Central memory CD4-positive, alpha-beta T cell (primary cell): Measurements from ENCODE around the gene TAPT1.

Experiments used
- DNase-seq: peaks from one replicate; pipeline ENCODE4 v3.0.0; 2022

The TAPT1 gene

DNA sequence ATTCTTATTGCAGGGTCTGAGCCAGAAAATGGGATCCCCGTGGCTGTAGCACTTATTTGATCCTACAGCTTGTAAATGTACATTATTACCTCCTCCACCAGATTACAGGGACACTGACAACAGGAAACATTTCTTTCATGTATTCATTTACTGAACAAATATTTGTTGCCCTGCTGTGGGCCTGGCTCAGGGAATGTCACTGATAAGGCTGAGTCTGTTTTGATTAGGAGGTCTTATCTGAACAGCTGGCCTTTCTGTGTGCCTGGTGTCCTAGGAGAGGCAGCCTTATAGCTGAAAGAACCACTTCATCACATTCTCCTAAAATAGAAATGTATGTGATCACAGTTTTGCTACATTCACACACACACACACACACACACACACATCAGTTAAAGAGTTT lies 96.9 kb downstream of the TAPT1 start:
- no peak for DNase-seq

DNA sequence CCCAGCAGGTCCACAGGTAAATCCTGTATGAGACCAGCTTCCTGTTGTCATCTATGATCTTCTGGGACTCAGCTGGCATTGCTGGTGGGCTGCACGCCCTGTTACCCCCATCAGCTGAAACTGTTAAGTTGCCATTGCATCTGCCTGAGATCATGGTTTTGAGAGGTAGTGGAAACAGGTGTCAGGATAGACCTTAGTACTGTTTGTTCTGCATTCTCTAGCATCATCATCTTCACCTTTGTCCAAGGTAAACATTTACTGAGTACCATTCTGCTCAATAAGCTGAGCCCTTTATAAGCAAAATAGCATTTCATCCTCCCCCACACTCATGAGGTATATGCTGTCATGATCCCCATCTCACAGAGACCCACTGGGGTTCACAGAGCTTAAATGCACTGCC lies 99.6 kb downstream of the TAPT1 start:
- no peak for DNase-seq

DNA sequence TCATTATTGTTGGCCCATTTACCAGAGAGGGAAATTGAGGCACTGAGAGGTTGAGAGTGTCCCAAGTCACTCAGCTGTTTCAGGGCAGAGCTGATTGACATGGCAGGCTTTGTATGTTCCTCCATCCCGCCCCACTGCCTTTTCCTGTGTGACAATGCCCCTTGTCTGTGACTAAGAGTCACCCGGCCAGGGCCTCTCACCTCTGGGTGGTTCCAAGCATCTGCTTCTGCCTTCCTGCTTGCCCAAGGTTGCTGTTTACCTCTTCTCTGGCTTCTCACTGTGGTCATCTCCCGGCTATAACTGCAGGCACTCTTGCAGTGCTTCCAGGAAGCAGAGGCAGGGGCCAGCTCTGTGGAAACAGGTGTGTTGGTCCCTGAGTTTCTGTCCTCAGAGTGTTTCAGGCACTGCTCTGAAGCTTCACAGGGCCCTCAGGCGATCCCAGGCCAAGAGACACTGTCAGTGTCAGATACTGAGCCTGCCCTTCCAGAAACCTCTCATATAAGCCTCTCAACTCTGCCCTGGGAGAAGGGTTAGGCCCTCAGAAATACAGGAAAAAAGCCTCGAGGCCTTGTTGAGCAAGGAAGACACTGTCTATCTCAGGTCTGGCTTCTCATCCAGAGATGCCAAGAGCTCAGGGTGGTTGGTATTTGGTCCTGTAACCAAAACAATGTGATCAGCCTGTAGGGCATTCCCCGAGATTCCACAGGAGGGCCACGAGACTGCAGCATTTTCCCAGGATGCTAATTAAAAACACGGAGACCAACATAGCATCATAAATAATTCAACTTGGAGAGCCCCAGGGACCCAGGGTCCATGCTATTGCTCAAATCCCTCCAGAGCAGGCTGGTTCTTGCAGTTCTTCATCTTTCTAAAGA lies 100.5 kb downstream of the TAPT1 start:
- DNase-seq = no peak

DNA sequence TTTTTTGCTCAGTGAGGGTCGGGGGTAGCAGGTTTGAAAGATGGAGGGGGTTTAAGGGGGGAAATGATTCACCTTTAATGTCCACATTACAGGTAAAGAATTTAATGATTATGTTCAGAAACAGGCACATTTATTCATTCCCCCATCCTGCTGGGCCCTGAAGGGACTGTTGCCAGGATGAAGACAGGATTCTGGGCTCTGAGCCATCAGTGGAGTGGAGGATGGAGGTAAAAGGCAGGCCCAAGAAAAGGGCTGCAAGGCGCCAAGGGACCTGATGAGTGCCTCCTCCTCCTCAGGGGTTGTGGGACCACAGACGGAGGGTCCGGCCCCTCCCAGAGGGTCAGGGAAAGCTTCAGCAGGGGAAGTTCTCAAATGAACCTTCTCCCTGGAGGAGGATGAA lies 102.0 kb downstream of the TAPT1 start:
- no peak for DNase-seq

DNA sequence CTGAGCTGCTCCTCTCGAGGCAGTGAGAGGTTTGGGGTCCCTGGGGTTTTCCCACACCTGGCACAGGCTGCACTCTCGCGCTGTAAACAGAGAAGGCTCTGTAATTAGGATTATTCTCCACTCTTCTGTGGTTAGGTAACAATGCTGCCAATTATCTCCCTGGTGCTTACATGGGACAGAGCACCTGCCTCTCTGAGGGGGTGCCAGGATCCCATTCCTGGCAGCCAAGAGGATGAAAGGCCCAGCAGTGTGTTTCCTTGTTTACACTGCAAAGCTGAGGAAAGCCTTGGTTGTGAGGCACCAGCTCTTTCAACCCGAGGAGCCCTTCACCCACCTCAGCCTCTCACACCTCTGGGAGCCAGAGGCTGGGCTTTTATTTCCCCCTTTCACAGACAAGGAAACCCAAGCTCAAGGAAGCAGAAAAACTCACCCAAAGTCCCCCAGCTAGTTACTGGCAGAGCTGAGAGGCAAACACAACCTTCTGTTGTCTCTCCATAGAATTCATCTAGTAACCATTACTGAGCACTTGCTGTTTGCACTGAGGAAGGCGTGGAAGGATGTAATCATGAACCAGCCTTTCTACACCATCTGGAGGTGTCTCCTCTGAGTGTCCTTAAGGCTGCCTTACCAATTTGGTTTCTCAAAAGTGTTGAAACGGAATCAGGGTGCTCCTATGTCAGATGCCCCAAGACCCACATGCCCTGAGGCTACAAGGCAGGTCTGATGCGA lies 102.8 kb downstream of the TAPT1 start:
- DNase-seq = no peak

DNA sequence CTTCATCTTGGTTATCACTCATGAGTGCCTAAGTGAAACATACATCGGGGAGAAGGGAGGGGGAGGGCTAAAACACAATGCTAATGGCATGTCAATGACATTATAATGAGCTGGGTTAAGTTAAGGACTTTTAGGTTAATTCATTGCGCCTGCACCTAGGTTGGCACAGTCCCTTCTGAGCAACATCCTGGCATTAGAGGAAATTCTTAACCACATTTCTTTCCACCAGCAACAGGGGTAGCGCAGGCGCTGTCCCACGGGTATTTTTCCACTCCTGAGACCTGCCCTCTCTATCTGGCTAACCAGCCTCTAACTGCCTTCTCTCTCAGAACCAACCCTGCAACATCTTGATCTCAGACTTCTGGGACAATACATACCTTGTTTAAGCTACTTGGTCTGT lies 103.5 kb downstream of the TAPT1 start:
- no peak for DNase-seq

DNA sequence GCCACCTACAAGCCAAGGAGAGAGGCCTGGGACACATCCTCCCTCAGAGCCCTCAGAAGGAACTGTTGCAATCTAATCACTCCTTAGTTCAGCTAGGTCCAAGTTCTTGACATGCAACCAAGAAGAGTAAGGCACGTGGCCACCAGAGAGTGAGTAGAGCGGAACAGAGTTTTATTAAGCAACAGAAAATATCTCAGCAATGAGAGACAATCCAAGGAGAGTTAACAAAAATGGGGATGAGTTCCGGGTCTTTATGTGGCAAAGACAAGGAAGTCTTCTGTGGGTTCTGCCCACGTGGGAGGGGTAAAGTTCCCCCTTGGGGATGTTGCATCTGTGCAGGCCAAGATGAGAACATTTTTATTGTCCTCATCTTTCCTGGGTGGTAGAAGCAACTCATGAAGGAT lies 104.0 kb downstream of the TAPT1 start:
- no peak for DNase-seq

DNA sequence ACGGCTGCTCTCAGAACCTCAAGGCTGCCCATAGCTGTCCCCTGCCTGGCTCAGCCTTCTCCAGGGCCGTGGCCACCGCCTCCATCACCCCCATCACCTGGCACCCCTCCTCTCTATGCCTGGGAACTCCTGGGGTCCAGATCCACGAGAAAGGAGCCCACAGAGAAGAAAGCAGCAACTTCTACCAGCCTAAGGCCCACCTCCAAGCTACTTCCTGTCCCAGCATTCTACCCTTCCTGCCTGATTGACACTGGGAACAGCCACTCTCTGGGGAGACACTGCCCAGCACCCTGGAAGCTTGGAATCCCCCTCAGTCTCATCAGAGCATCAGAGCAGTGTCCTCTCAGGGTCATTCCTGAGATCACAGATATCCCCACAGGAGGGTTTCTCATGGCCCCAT lies 105.6 kb downstream of the TAPT1 start:
- no peak for DNase-seq

DNA sequence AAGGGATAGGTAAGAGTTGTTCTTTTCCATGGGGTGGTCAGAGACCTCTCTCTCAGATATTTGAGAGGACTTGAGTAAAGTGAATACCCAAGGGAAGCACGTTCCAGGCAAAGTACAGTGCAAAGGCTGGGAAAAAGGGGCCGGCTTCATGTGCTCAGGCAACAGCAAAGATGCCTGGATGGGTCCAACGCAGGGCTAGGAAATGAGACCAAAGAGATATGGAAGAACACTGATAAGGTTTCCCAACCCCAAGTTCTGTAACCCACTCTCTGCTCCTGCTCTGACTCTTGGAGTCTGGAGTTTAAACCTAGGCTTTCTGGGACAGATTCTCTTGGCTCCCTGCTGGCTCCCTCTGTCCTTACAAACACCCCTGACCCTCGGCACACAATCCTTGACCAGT lies 106.3 kb downstream of the TAPT1 start:
- no peak for DNase-seq

DNA sequence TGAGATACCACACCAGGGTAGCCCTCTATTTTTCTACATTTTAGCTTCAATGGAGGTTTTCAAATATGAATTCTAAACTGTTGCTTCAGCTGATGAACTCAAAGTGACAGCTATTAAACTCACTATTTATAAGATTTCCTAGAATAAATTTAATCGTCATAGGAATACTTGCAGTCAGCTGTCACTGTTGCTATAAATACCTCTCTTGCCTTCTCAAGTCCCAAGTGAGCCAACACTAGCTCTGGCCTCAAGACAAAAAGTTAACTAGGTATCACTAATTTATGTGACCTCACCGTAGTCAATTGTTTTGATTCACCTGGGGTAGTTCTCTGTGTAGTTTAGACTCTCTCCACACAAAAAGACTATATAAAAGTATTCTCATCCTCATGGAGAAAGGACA lies 108.2 kb downstream of the TAPT1 start:
- no peak for DNase-seq

DNA sequence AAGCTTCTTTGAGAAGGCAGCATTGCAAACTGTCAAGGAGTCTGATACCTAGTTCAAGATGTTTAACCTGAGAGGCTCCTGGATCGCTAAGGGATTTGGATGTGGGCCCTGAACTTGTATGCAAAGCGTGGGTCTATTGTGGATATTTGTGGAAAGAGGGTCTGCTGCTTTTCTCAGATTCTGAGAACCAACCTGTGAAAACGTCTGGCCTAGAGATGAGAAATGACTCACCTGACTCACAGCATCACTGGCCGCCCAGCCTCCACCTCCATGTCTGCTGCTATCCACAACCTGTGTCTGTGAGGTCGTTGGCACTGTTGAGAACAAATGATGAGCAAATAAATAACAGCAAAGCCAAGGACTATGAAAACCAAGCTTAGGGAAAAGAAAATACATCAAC lies 109.1 kb downstream of the TAPT1 start:
- no peak for DNase-seq

DNA sequence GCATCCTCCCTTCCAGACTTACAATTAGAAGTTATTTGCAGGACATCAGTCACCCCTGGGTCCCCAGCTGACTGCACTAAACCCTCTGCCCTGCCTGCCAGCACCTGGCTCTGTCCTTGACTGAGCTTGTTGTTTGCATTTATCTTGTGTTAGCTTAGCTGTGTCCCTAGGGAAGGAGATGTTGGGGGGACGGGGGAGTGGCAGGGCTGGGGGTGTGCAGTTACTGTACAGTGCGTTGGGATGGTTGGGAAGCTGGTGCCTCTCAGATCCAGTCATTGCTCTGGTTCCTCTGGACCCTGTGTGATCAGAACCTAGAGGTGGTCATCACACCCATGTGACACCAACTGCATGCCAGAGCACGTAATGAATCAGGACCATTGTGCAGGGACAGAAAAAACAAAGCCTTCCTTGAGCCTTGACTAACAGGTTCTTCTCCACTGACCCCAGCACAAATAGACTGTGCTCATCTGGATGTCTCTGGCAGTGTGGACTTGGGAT lies 109.7 kb downstream of the TAPT1 start:
- no peak for DNase-seq

DNA sequence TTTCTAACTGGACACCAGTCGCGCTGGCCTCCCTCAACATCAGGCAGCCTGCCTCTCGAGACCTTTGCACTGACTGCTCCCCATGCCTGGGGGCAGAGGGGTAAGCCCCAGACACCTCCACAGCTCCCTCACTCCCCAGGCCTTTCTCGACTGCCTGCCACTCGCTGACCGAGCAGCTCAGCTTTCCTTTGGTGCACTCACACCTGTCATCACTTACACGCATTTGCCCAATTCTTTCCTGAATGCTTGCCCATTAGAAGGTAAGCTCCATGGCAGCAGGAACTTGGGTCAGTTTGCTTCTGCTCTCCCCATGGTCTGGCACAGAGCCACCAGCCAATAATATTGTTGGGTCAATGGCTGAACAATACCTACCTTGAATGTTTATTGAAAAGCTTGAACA lies 110.3 kb downstream of the TAPT1 start:
- no peak for DNase-seq

DNA sequence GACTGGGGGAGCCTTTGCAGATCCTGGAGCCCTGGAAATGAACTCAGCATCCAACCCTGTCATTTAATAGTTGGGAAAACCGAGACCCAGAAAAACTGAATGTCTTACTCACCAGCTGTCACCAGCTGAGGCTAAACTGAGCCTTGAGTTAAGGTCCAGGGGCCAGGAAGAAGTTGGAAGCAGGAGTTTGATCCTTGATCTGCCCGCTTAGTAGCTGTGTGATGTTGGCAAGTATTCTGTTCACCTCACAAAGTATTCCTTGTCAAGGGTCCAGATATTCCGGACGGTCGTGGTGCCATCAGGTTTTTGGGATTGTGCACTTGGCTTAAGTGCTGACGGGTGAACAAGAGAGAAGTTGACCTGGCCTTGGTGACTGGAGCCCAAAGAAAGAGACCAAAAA lies 111.7 kb downstream of the TAPT1 start:
- no peak for DNase-seq

DNA sequence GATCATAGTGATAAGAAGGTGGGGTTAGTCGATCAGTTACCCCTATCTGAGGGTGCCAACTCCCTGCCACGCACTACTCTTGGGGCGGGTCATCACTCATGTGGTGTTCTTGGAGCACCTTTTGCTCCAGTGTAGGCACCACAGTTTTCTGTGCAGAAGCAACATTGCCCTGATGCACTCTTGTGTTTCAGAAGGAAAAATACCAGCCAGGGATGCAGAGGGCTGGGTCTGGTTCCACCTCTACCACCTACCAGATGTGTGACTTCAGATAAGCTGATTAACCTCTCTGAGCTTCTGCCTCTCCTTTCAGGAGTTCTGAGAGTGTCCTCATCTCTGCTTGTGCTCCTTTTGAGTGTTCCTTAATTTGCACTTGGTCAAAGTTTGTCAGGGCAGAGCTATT lies 112.5 kb downstream of the TAPT1 start:
- DNase-seq = no peak

DNA sequence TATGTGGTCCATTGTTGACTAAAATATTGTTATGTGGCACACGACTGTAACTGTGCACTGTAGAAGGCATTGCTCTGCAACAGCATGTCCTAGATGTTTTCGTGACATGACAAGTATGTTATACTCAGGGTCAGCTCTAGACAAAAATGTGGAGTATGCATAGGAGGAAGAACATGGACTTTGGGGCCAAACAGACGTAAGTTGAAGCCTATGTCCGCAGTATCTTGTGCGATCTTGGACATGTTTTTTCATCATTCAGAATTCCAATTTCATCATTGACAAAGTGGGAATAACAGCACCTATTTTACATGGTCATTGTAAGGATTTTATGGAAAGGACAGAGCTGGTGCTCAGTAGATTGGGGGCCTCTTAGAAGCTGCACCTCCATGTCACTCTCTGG lies 114.7 kb downstream of the TAPT1 start:
- no peak for DNase-seq

DNA sequence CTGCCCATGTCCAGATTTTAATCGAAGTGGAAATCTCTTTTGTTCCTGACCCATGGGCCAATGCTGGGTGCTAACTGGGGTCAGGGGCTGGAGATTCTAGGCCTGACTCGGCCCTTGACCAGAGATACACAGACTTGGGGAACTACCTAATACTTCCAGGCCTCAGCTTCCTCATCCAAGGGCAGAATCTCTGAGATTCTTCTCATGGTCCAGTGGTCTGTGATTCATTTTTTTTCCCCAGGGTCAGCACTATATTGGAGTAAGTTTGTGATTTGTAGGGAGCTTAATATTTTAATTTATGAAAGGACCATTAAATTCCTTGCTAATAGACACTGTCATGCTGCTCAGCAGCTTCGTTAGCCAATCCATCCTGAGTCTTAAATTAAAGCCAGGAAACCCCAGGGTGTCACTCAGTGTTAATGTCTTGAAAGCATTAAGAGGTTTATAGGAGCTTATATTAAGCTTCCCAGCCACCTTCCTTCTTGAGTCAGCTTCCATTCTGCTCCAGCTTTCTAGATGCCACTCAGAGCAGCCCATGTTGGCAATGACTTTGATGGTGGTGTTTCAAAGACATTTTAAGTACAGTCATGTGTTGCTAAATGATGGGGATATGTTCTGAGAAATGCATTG lies 115.5 kb downstream of the TAPT1 start:
- no peak for DNase-seq
